ENCODE data around the gene BDKRB1.

The BDKRB1 gene

DNA sequence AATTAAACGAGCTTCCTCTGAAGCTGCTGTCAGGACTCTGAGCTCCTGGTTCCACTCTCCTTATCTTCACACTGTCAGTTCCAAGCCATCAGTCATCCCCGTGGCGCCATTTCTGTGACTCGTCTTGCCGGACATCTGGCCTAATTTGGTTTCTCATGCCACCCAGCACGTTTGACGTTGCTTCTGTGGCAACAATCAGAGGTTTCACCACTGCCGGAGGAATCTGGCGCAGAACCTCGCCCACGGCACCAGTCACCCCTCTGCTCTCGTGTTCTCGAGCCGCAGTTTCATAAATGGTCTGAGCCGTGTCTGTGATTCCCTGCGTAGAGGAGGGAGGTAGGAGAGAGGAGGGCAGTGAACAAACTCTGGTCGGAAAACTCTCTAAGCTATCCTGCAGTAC lies 29.7 kb downstream of the BDKRB1 start (continued):
- no peak for TF ChIP-seq ZNF70 (CRISPR knock-in tag; IDR thresholded peaks at IDR 0.05)
- TF ChIP-seq ZFP30 (CRISPR knock-in tag; IDR thresholded peaks at IDR 0.05): no peak
- no peak for TF ChIP-seq OSR1 (CRISPR knock-in tag; IDR thresholded peaks at IDR 0.05)
- TF ChIP-seq TOX (CRISPR knock-in tag; IDR thresholded peaks at IDR 0.05; ENCODE audit: borderline replicate concordance): no peak
- no peak for TF ChIP-seq CSDC2 (CRISPR knock-in tag; IDR thresholded peaks at IDR 0.05)
- TF ChIP-seq TCF4 (CRISPR knock-in tag; IDR thresholded peaks at IDR 0.05; ENCODE audit: borderline replicate concordance): peak; percentile 87
- no peak for TF ChIP-seq BACH2 (CRISPR knock-in tag; IDR thresholded peaks at IDR 0.05; ENCODE audit: borderline replicate concordance)
- TF ChIP-seq, protein P1, sequence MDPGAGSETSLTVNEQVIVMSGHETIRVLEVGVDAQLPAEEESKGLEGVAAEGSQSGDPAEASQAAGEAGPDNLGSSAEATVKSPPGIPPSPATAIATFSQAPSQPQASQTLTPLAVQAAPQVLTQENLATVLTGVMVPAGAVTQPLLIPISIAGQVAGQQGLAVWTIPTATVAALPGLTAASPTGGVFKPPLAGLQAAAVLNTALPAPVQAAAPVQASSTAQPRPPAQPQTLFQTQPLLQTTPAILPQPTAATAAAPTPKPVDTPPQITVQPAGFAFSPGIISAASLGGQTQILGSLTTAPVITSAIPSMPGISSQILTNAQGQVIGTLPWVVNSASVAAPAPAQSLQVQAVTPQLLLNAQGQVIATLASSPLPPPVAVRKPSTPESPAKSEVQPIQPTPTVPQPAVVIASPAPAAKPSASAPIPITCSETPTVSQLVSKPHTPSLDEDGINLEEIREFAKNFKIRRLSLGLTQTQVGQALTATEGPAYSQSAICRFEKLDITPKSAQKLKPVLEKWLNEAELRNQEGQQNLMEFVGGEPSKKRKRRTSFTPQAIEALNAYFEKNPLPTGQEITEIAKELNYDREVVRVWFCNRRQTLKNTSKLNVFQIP (CRISPR knock-in tag; IDR thresholded peaks at IDR 0.05; ENCODE audit: borderline replicate concordance, low read depth): no peak
- peak; percentile 85 for TF ChIP-seq ISL1 (CRISPR knock-in tag; IDR thresholded peaks at IDR 0.05)
- peak; percentile 88; the same call in 1 of the 2 replicates for TF ChIP-seq GLIS3 (CRISPR knock-in tag; IDR thresholded peaks at IDR 0.05)
- TF ChIP-seq RARB (CRISPR knock-in tag; IDR thresholded peaks at IDR 0.05): no peak

DNA sequence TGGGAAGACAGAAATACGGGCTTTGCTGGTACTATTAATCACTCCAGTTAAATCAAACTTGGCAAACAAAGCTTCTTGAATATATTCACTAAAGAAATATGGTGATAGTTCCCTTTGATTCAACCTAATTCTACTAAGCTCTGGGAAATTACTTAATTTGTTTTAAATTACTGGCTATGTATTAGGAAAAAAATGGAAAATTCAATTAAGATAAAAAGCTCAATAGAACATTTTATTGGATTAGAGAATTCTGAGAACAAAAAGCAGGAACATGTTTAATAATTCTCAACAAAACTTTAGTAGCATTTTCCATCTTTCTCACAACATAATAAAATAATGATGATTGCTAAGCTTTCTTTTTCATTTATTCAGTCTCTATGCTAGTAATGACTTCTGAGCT lies 30.2 kb downstream of the BDKRB1 start:
- TF ChIP-seq TCF4 (CRISPR knock-in tag; IDR thresholded peaks at IDR 0.05; ENCODE audit: borderline replicate concordance) (peak; percentile 36), ISL1 (CRISPR knock-in tag; IDR thresholded peaks at IDR 0.05) (peak; percentile 79), BACH2 (CRISPR knock-in tag; IDR thresholded peaks at IDR 0.05; ENCODE audit: borderline replicate concordance) (no peak), ARNTL (CRISPR knock-in tag; IDR thresholded peaks at IDR 0.05; ENCODE audit: borderline replicate concordance, low read depth) (no peak), OSR1 (CRISPR knock-in tag; IDR thresholded peaks at IDR 0.05) (no peak), ZC3H10 (CRISPR knock-in tag; IDR thresholded peaks at IDR 0.05) (peak; percentile 71; the same call in 1 of the 2 replicates), ZFP3 (CRISPR knock-in tag; IDR thresholded peaks at IDR 0.05) (no peak)
- TF ChIP-seq, protein P2, sequence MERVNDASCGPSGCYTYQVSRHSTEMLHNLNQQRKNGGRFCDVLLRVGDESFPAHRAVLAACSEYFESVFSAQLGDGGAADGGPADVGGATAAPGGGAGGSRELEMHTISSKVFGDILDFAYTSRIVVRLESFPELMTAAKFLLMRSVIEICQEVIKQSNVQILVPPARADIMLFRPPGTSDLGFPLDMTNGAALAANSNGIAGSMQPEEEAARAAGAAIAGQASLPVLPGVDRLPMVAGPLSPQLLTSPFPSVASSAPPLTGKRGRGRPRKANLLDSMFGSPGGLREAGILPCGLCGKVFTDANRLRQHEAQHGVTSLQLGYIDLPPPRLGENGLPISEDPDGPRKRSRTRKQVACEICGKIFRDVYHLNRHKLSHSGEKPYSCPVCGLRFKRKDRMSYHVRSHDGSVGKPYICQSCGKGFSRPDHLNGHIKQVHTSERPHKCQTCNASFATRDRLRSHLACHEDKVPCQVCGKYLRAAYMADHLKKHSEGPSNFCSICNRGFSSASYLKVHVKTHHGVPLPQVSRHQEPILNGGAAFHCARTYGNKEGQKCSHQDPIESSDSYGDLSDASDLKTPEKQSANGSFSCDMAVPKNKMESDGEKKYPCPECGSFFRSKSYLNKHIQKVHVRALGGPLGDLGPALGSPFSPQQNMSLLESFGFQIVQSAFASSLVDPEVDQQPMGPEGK (CRISPR knock-in tag; IDR thresholded peaks at IDR 0.05; ENCODE audit: borderline replicate concordance): peak; percentile 20; the same call in 1 of the 2 replicates
- TF ChIP-seq, protein P3, sequence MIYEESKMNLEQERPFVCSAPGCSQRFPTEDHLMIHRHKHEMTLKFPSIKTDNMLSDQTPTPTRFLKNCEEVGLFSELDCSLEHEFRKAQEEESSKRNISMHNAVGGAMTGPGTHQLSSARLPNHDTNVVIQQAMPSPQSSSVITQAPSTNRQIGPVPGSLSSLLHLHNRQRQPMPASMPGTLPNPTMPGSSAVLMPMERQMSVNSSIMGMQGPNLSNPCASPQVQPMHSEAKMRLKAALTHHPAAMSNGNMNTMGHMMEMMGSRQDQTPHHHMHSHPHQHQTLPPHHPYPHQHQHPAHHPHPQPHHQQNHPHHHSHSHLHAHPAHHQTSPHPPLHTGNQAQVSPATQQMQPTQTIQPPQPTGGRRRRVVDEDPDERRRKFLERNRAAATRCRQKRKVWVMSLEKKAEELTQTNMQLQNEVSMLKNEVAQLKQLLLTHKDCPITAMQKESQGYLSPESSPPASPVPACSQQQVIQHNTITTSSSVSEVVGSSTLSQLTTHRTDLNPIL (CRISPR knock-in tag; IDR thresholded peaks at IDR 0.05; ENCODE audit: low read depth): peak; percentile 8; the same call in 1 of the 2 replicates
- TF ChIP-seq, protein P4, sequence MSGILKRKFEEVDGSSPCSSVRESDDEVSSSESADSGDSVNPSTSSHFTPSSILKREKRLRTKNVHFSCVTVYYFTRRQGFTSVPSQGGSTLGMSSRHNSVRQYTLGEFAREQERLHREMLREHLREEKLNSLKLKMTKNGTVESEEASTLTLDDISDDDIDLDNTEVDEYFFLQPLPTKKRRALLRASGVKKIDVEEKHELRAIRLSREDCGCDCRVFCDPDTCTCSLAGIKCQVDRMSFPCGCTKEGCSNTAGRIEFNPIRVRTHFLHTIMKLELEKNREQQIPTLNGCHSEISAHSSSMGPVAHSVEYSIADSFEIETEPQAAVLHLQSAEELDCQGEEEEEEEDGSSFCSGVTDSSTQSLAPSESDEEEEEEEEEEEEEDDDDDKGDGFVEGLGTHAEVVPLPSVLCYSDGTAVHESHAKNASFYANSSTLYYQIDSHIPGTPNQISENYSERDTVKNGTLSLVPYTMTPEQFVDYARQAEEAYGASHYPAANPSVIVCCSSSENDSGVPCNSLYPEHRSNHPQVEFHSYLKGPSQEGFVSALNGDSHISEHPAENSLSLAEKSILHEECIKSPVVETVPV (CRISPR knock-in tag; IDR thresholded peaks at IDR 0.05): no peak
- ATAC-seq: no peak

DNA sequence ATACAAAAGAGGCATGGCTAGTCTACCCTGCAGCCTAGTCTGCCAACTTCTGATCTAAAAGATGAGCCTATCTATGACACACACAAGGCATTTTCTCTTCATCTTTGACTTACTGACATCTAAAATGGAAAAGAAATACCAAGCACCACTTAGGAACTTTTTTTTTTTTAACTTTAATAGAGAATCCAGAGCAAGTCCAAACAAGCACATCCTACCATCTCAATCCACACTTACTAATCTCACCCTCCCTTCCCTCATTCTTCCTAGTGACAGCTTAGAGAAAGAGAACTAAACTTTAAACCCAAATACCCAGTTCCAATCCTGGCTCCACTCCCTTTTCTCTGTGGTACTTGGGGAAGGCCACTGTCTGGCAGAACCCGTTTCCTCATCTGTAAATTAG lies 31.8 kb downstream of the BDKRB1 start:
- ATAC-seq: no peak
- peak; percentile 45 for TF ChIP-seq ISL1 (CRISPR knock-in tag; IDR thresholded peaks at IDR 0.05)
- TF ChIP-seq ZNF565 (CRISPR knock-in tag; conservative IDR thresholded peaks at IDR 0.05; ENCODE audit: low read depth): no peak

DNA sequence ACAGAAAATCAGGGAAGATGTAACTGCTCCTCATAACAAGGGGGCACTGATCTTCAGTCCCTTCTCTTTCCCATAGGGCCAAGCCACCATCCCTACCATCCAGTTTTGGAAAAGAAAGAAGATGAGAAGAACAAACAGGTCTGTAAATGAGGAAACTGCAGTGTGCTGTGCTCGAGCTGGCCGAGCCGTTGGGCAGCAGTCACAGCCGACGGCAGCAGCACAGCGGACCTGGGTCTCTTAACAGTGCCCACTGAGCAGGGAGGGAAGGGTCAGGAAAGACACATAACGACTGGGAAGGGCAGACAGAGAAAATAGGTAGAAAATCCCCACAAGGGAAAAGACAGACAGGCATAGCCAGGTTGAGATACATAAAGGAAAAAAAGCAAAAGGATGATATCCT lies 38.2 kb downstream of the BDKRB1 start:
- ATAC-seq: no peak
- TF ChIP-seq OSR1 (CRISPR knock-in tag; IDR thresholded peaks at IDR 0.05): no peak
- TF ChIP-seq ZFP30 (CRISPR knock-in tag; IDR thresholded peaks at IDR 0.05): no peak
- no peak for TF ChIP-seq ZNF8 (CRISPR knock-in tag; IDR thresholded peaks at IDR 0.05)
- TF ChIP-seq, protein P1 (CRISPR knock-in tag; IDR thresholded peaks at IDR 0.05; ENCODE audit: borderline replicate concordance, low read depth): no peak
- no peak for TF ChIP-seq GLIS3 (CRISPR knock-in tag; IDR thresholded peaks at IDR 0.05)
- no peak for TF ChIP-seq ZC3H10 (CRISPR knock-in tag; IDR thresholded peaks at IDR 0.05)
- no peak for TF ChIP-seq PPARA (CRISPR knock-in tag; IDR thresholded peaks at IDR 0.05; ENCODE audit: borderline replicate concordance)
- TF ChIP-seq SNAI2 (CRISPR knock-in tag; IDR thresholded peaks at IDR 0.05): no peak
- TF ChIP-seq CSDC2 (CRISPR knock-in tag; IDR thresholded peaks at IDR 0.05): no peak
- no peak for TF ChIP-seq BACH2 (CRISPR knock-in tag; IDR thresholded peaks at IDR 0.05; ENCODE audit: borderline replicate concordance)
- TF ChIP-seq, protein P3 (CRISPR knock-in tag; IDR thresholded peaks at IDR 0.05; ENCODE audit: low read depth): no peak
- no peak for TF ChIP-seq ZFP3 (CRISPR knock-in tag; IDR thresholded peaks at IDR 0.05)
- TF ChIP-seq RARB (CRISPR knock-in tag; IDR thresholded peaks at IDR 0.05): no peak
- no peak for TF ChIP-seq TCF4 (CRISPR knock-in tag; IDR thresholded peaks at IDR 0.05; ENCODE audit: borderline replicate concordance)
- TF ChIP-seq ESRRG (CRISPR knock-in tag; IDR thresholded peaks at IDR 0.05): no peak
- TF ChIP-seq, protein P4 (CRISPR knock-in tag; IDR thresholded peaks at IDR 0.05): no peak
- no peak for TF ChIP-seq ZNF565 (CRISPR knock-in tag; conservative IDR thresholded peaks at IDR 0.05; ENCODE audit: low read depth)
- TF ChIP-seq ARNTL (CRISPR knock-in tag; IDR thresholded peaks at IDR 0.05; ENCODE audit: borderline replicate concordance, low read depth): no peak
